ENCODE data around the gene RPS2.

- TF ChIP-seq CTCF (IDR thresholded peaks at IDR 0.05 in 8 of 11, conservative IDR thresholded peaks at IDR 0.05 in 3 of 11) = no peak
- no peak for TF ChIP-seq POLR2AphosphoS5 (IDR thresholded peaks at IDR 0.05)
- no peak for TF ChIP-seq POLR2A (IDR thresholded peaks at IDR 0.05)
Measured at GRCh38 chr16:1924095-1924494, 40.5 kb downstream of the RPS2 start.
